ENCODE measurements around the gene SLK. TPM values are rescaled to one million over a fixed set of nuclear protein-coding genes. Genes with fewer than 3 reads are reported as not detected.
A peak's percentile ranks its signal among the peaks of the same experiment; 100 is the strongest.

The SLK gene
- total RNA-seq, 1 donor from 2014 or later = 122 TPM

- Mint-ChIP-seq H3K36me3 (ENCODE audit: unreplicated experiment) (no peaks in the 10 kb centered on the region), H3K4me1 (ENCODE audit: low read depth, unreplicated experiment) (peaks cover 14% of the 10 kb centered on the region), H3K27me3 (ENCODE audit: unreplicated experiment) (peaks cover 15% of the 10 kb centered on the region), H3K27ac (ENCODE audit: unreplicated experiment) (no peak overlapping the region), H3K4me3 (ENCODE audit: unreplicated experiment) (no peak overlapping the region), H3K9me3 (ENCODE audit: unreplicated experiment) (peaks cover 14% of the 10 kb centered on the region)
- no peak for TF ChIP-seq CTCF (IDR thresholded peaks at IDR 0.05; ENCODE audit: partially characterized antibody, unreplicated experiment)
- DNase-seq = no peak
Observed at GRCh38 chr10:104041891-104042535, 75.1 kb downstream of the SLK start.

GRCh38 chr10:104043185-104043830, 76.4 kb downstream of the SLK start:
- Mint-ChIP-seq H3K27me3 (ENCODE audit: unreplicated experiment) (peaks cover 17% of the 10 kb centered on the region), H3K9me3 (ENCODE audit: unreplicated experiment) (peaks cover 9% of the 10 kb centered on the region), H3K27ac (ENCODE audit: unreplicated experiment) (no peak overlapping the region), H3K4me3 (ENCODE audit: unreplicated experiment) (no peak overlapping the region), H3K36me3 (ENCODE audit: unreplicated experiment) (peaks cover 1% of the 10 kb centered on the region), H3K4me1 (ENCODE audit: low read depth, unreplicated experiment) (peaks cover 14% of the 10 kb centered on the region)
- DNase-seq = no peak
- no peak for TF ChIP-seq CTCF (IDR thresholded peaks at IDR 0.05; ENCODE audit: partially characterized antibody, unreplicated experiment)

- H3K27ac Mint-ChIP-seq (ENCODE audit: unreplicated experiment) = no peak overlapping the region
- peak; percentile 70 for DNase-seq
- H3K27me3 Mint-ChIP-seq (ENCODE audit: unreplicated experiment) = peaks cover 18% of the 10 kb centered on the region
- H3K9me3 Mint-ChIP-seq (ENCODE audit: unreplicated experiment) = peaks cover 10% of the 10 kb centered on the region
- H3K4me1 Mint-ChIP-seq (ENCODE audit: low read depth, unreplicated experiment) = peaks cover 14% of the 10 kb centered on the region
- no peak for TF ChIP-seq CTCF (IDR thresholded peaks at IDR 0.05; ENCODE audit: partially characterized antibody, unreplicated experiment)
- H3K4me3 Mint-ChIP-seq (ENCODE audit: unreplicated experiment) = no peak overlapping the region
- peaks cover 5% of the 10 kb centered on the region for H3K36me3 Mint-ChIP-seq (ENCODE audit: unreplicated experiment)
Observed at GRCh38 chr10:104043854-104044253, 76.9 kb downstream of the SLK start.

- Mint-ChIP-seq H3K9me3 (ENCODE audit: unreplicated experiment) (peaks cover 10% of the 10 kb centered on the region), H3K27me3 (ENCODE audit: unreplicated experiment) (peaks cover 15% of the 10 kb centered on the region), H3K4me1 (ENCODE audit: low read depth, unreplicated experiment) (peaks cover 14% of the 10 kb centered on the region), H3K27ac (ENCODE audit: unreplicated experiment) (no peak overlapping the region), H3K36me3 (ENCODE audit: unreplicated experiment) (peaks cover 5% of the 10 kb centered on the region), H3K4me3 (ENCODE audit: unreplicated experiment) (no peak overlapping the region)
- DNase-seq = peak; percentile 50
- TF ChIP-seq CTCF (IDR thresholded peaks at IDR 0.05; ENCODE audit: partially characterized antibody, unreplicated experiment) = no peak
Observed at GRCh38 chr10:104045151-104046089, 78.5 kb downstream of the SLK start.

Data from glutamatergic neuron (in vitro differentiated cells).